Fibroblast of gingiva (primary cell): ENCODE data around the gene ANKRD6.

Experiments
- DNase-seq: peaks from one replicate; pipeline ENCODE4 v3.0.0-alpha.2; 2011; ENCODE audit warnings: low read depth

ANKRD6 gene

GRCh38 chr6:89509777-89510281 is 76.9 kb downstream of the ANKRD6 start:
- no peak for DNase-seq

- no peak for DNase-seq
These were observed 77.4 kb downstream of the ANKRD6 start for GRCh38 chr6:89510393-89510792.

GRCh38 chr6:89518352-89519055 is 85.6 kb downstream of the ANKRD6 start:
- DNase-seq = no peak

- no peak for DNase-seq
These were observed 87.8 kb downstream of the ANKRD6 start for GRCh38 chr6:89520736-89521135.

- no peak for DNase-seq
These were observed 89.8 kb downstream of the ANKRD6 start for GRCh38 chr6:89522778-89523177.

DNA sequence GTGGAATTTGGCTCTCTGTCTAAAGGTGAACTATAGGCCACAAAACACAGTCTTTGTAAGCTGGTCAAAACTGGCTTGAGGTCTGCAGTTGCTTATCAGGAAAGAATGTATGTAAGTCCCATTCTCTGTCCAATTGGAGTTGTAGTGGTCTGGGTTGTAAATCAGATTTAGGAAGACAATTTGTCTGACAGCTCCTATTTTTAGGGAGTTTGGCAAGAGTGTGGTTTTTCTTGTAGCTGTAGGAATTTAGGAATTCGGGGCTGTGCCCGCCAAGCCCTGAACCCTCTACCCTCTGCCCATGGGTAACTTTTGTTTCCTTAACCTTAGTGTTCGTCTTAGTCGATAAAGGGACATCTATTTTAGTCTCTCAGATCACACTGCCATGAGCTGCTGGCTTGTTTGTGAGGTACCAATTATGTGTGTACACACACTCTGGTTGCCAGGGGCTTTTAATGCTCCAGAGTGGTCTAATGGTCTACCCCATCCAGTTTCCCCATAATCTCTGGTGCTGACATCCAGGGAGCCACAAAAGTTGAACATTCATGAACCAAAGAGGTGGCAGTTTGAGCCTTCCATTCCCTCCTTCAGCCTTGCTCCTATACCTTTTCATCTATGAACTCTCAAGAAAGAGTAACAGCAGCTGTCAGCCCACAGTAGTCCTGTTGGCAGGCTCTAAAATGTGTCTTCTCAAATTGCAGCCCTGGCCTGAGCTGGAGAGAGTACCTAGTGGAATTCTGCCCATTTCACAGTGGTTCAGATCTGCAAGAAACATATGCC is 93.0 kb downstream of the ANKRD6 start:
- no peak for DNase-seq

DNA sequence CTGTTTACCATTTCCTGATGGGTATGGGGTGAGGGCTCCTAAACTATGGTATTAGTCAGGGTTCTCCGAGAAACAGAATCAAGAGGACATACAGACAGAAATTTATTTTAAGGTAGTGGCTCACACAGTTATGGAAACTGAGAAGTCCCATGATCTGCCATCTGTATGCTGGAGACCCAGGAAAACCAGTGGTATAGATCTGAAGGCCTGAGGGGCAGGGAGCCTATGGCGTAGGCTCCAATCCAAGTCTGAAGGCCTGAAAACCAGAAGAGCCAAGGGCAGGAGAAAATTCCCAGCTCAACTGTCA is 93.6 kb downstream of the ANKRD6 start:
- no peak for DNase-seq

- no peak for DNase-seq
These were observed 94.7 kb downstream of the ANKRD6 start for GRCh38 chr6:89527634-89528033.

GRCh38 chr6:89528866-89529265 is 95.9 kb downstream of the ANKRD6 start:
- no peak for DNase-seq

DNA sequence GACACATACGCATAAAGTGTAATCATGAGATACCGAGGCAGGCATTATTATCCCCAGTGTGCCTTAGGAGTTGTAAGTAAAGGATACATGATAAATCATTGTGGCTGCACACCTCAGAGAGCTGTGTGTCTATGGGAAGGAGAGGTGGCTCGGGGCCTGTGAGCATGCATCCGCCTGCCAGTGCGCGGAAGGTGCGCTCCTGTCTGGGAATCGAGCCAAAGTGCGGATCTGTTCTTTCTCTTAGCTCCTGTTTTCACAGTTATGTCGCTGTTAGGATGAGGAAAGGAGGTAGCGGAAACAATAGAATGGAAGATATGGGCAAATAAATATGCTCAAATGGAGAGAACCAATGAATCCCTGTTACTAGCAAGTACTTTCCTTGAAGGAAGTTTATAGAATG is 98.0 kb downstream of the ANKRD6 start:
- DNase-seq = no peak

DNA sequence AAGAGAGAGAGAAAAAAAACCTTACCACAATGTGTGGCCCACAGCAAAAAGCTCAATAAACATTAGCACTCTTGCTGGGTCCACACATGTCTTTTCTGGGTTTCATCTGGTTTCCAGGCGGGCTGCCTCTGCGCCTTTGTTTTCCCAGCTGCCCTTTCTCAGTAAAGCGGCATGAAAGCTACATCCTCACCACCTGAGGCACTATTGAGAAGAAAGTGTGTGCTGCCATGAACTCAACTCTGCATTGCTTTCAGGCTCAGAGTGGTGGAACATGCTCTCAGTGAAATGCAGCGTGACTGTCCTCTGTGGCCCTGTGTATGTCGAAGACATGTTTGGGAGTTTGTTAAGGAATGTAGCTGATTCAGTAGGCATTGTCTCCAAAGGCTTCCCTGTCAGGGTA is 103.3 kb downstream of the ANKRD6 start:
- no peak for DNase-seq

GRCh38 chr6:89539779-89540178 is 106.8 kb downstream of the ANKRD6 start:
- no peak for DNase-seq

- no peak for DNase-seq
These were observed 109.3 kb downstream of the ANKRD6 start for GRCh38 chr6:89542081-89542857.

GRCh38 chr6:89542866-89543265 is 109.9 kb downstream of the ANKRD6 start:
- no peak for DNase-seq

DNA sequence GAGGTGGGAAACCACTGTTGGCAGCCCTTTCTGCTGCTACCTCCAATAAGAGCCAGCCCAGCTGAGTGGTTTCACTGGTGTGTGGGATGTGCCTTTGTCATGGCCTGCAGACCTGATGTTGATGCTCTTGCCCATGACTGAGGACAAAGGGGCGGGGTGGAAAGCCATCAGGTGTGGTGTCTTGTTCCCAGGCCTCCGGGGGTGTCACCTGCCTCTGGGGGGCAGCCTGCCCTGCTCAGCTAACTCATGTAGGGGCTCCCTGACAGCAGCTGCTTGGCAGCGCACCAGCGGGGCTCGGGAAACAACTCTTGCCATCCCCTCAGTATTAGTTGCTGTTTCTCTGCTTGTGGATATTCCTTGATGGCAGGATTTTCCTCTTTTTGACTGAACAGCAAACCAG is 114.3 kb downstream of the ANKRD6 start:
- DNase-seq = no peak

DNA sequence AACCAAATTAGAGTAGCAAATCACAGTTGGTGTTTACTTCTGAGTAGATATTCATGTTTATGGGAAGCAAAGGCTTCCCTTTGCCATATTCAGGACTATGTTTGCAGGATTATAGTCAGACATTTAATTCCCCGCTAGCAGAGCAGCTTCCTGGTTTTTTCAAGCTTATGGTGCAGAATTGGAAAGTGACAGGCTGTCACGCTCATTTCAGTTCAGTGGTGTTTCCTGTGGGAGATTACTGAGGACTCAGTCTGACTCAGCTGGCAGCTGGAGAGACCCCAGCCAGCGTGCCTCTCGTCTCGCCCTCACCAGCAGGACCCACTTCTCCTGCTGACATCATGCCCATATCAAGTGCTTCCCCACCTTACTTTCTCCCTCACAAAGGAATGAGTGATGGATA is 120.5 kb downstream of the ANKRD6 start:
- DNase-seq = no peak

DNA sequence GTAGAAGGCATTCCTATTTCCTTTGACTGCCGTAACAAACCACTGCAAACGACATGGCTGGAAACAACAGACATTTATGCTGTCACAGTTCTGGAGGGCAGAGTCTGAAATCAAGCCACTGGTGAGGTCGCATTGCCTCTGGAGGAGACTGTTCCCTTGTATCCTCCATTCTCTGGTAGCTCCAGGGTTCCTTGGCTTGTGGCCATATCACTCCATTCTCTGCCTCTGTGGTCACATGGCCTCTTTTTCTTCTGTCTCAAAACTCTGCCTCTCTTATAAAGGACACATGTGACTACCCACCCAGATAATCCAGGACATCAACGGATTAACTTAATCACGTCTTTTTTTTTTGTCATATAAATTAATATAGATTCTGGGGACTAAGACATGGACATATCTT is 121.2 kb downstream of the ANKRD6 start:
- DNase-seq = no peak

GRCh38 chr6:89555031-89555430 is 122.1 kb downstream of the ANKRD6 start:
- DNase-seq = no peak

- no peak for DNase-seq
These were observed 122.9 kb downstream of the ANKRD6 start for GRCh38 chr6:89555806-89556205.

GRCh38 chr6:89559487-89559886 is 126.5 kb downstream of the ANKRD6 start:
- DNase-seq = no peak

- no peak for DNase-seq
These were observed 129.4 kb downstream of the ANKRD6 start for GRCh38 chr6:89562093-89562973.

GRCh38 chr6:89563866-89564265 is 130.9 kb downstream of the ANKRD6 start:
- no peak for DNase-seq
